Keratinocyte (primary cell): ENCODE measurements around the gene PDGFRA. TPM values are rescaled to one million over a fixed set of nuclear protein-coding genes. Genes with fewer than 3 reads are reported as not detected.

Experiments used
- DNase-seq: peaks from one replicate; pipeline ENCODE4 v3.0.0-alpha.2; 2011; ENCODE audit warnings: low read depth, missing footprints, low spot score
- FAIRE-seq: peaks from 2 replicates; lab custom pipeline; 2011; peaks lifted over from hg19 to GRCh38; lab: Jason Lieb, UNC
- H2AFZ ChIP-seq: 2 replicates; pipeline ENCODE4 v1.6.0; 2012; ENCODE audit warnings: low read length, control low read depth, inconsistent platforms; ENCODE audit not compliant: control insufficient read depth
- H3K27ac ChIP-seq: 2 replicates; pipeline ENCODE4 v1.5.1; 2011; ENCODE audit warnings: low read length; ENCODE audit not compliant: control insufficient read depth, insufficient read depth
- H3K27me3 ChIP-seq: 3 replicates; pipeline ENCODE4 v1.6.0; 2011; ENCODE audit warnings: low read length; ENCODE audit not compliant: control insufficient read depth, insufficient read depth; ENCODE audit errors: extremely low read depth
- H3K36me3 ChIP-seq, 2 experiments: 2 replicates in 1 of 2; 3 replicates in 1 of 2; pipeline ENCODE4 v1.5.1; 2011; ENCODE audit warnings: low read length in 2 of 2, mild to moderate bottlenecking in 1 of 2; ENCODE audit not compliant: control insufficient read depth in 2 of 2, insufficient read depth in 2 of 2; ENCODE audit errors: extremely low read depth in 1 of 2
- H3K4me1 ChIP-seq: 3 replicates; pipeline ENCODE4 v1.5.1; 2011; ENCODE audit warnings: low read length; ENCODE audit not compliant: control insufficient read depth, insufficient read depth; ENCODE audit errors: extremely low read depth
- H3K4me2 ChIP-seq: 3 replicates; pipeline ENCODE4 v1.6.0; 2011; ENCODE audit warnings: low read depth, low read length; ENCODE audit not compliant: control insufficient read depth, insufficient read depth; ENCODE audit errors: extremely low read depth
- H3K4me3 ChIP-seq, 3 experiments: fragments of 200-600 bp in 1 of 3; sonication (generic) in 1 of 3; 2 replicates in 2 of 3; 3 replicates in 1 of 3; pipeline ENCODE4 v1.5.1; 2011 to 2016; ENCODE audit warnings: low read length in 3 of 3, mild to moderate bottlenecking in 3 of 3, control low read depth in 2 of 3, inconsistent platforms in 1 of 3, low read depth in 1 of 3, mixed read lengths in 1 of 3, mixed run types in 1 of 3, moderate library complexity in 1 of 3; ENCODE audit not compliant: control insufficient read depth in 2 of 3, insufficient read depth in 2 of 3; ENCODE audit errors: extremely low read depth in 1 of 3
- H3K79me2 ChIP-seq: 2 replicates; pipeline ENCODE4 v1.6.0; 2012; ENCODE audit warnings: low read length; ENCODE audit not compliant: control insufficient read depth, insufficient read depth
- H3K9ac ChIP-seq: 3 replicates; pipeline ENCODE4 v1.6.0; 2011; ENCODE audit warnings: low read length; ENCODE audit not compliant: control insufficient read depth, insufficient read depth; ENCODE audit errors: extremely low read depth
- H3K9me1 ChIP-seq: 3 replicates; pipeline ENCODE4 v1.6.0; 2011; ENCODE audit warnings: low read length; ENCODE audit not compliant: control insufficient read depth, insufficient read depth; ENCODE audit errors: extremely low read depth
- H3K9me3 ChIP-seq: 2 replicates; pipeline ENCODE4 v1.5.1; 2012; ENCODE audit warnings: low read depth, low read length; ENCODE audit not compliant: control insufficient read depth
- H4K20me1 ChIP-seq: 3 replicates; pipeline ENCODE4 v1.6.0; 2011; ENCODE audit warnings: low read length; ENCODE audit not compliant: control insufficient read depth, insufficient read depth; ENCODE audit errors: extremely low read depth
- EZH2 ChIP-seq: IDR thresholded peaks from one replicate; pipeline ENCODE4 v1.6.1; 2012; ENCODE audit warnings: inconsistent platforms, mild to moderate bottlenecking, low read length, moderate library complexity
- dilution Hi-C: fragments of 300-500 bp; cut with MboI; formaldehyde crosslinking; loops from one replicate; pipeline ENCODE4 v1.7.0; 2020; ENCODE audit warnings: low sequenced_read_pairs; ENCODE audit not compliant: extremely low pct_ligation_motif_present
- polyA plus RNA-seq, 5 experiments: library from polyadenylated mRNA; depleted of rRNA in 3 of 5; stranded (reverse) in 3 of 5; stranded (forward) in 1 of 5; unstranded in 1 of 5; fragments of >200 nt; gene quantifications; 1 replicate in 1 of 5; 2 replicates in 3 of 5; 3 replicates in 1 of 5; pipeline versions ENCODE4 v1.2.1 to v1.2.3, GENCODE V29; 2011 to 2012; ENCODE audit warnings: missing spikeins in 2 of 5, low read depth in 1 of 5, low replicate concordance in 1 of 5
- TF ChIP-seq, protein P1 (sequence below), 3 experiments: IDR thresholded peaks in 1 of 3; conservative IDR thresholded peaks in 1 of 3; optimal IDR thresholded peaks in 1 of 3; 2 replicates in 2 of 3; 3 replicates in 1 of 3; pipeline versions ENCODE3 to v1.5.1; 2011; ENCODE audit warnings: low read length in 3 of 3, mild to moderate bottlenecking in 3 of 3, moderate library complexity in 2 of 3, control low read depth in 1 of 3, inconsistent platforms in 1 of 3; ENCODE audit not compliant: insufficient read depth in 2 of 3; ENCODE audit errors: extremely low read depth in 1 of 3

Gene PDGFRA
- polyA plus RNA-seq, 1 donor (not counting 4 experiments of a cell fraction or from before 2014, with no cell fraction given), result 0.22 TPM

DNA sequence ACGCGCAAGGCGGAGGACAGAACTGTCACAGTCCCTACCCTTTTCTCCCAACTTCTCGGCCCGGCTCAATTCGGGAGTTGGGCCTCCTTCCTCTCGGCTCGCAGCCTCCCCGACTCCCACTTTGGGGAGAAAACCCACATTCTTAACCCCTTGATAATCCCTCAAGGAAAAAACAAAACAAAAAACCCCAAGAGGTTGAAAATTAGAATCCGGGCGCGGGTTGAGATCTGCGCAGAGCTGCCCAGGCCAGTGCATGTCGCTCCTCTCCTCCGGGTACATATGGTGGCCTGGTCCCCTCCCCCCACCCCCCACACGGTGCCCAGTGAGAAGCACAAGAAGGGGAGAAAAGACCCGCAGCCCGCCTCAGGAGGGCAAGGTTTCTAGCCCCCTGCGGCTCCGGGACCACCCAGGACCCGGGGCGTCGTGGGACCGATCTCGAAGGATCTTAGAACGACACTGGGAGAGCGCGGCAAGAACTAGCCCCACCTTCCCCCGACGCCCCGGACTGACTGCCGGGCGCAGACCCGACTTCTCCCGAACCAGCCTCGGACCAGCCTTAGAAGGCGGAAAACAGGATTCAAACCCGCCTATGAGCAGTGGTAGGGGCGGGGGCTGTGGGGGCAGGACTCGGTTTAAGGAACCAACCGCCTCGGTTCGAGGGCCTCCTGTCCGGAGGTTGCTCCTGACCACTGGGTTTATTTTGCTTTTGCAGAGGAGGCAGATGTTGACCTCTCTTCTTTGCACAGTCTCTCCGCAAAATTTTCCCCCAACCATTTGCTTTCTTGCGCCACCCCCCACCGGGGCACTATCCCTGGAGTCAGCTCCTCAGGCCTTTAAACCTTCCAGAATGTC is 2.5 kb upstream of the PDGFRA start:
- Histone ChIP-seq H3K4me3 (peak overlapping the region in 2 of 3 experiments; percentile 64 to 73), H3K36me3 (no peaks in the 10 kb centered on the region), H3K79me2 (no peaks in the 10 kb centered on the region), H3K9ac (no peak overlapping the region), H3K9me3 (no peaks in the 10 kb centered on the region), H3K9me1 (no peaks in the 10 kb centered on the region), H3K4me1 (peaks cover 41% of the 10 kb centered on the region), H3K27ac (no peak overlapping the region), H3K27me3 (peaks cover 67% of the 10 kb centered on the region), H4K20me1 (no peaks in the 10 kb centered on the region), H2AFZ (peak overlapping the region; percentile 64), H3K4me2 (peak overlapping the region; percentile 93)
- FAIRE-seq, result no peak
- peak; percentile 62 for TF ChIP-seq EZH2
- TF ChIP-seq, protein P1, sequence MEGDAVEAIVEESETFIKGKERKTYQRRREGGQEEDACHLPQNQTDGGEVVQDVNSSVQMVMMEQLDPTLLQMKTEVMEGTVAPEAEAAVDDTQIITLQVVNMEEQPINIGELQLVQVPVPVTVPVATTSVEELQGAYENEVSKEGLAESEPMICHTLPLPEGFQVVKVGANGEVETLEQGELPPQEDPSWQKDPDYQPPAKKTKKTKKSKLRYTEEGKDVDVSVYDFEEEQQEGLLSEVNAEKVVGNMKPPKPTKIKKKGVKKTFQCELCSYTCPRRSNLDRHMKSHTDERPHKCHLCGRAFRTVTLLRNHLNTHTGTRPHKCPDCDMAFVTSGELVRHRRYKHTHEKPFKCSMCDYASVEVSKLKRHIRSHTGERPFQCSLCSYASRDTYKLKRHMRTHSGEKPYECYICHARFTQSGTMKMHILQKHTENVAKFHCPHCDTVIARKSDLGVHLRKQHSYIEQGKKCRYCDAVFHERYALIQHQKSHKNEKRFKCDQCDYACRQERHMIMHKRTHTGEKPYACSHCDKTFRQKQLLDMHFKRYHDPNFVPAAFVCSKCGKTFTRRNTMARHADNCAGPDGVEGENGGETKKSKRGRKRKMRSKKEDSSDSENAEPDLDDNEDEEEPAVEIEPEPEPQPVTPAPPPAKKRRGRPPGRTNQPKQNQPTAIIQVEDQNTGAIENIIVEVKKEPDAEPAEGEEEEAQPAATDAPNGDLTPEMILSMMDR (optimal IDR thresholded peaks at IDR 0.05 in 1 of 3, IDR thresholded peaks at IDR 0.05 in 1 of 3, conservative IDR thresholded peaks at IDR 0.05 in 1 of 3; ENCODE audit: extremely low read depth in 1 of 3, insufficient read depth in 2 of 3, low read length in 3 of 3), result no peak
- DNase-seq, result no peak
- dilution Hi-C loops, result no loop called here

DNA sequence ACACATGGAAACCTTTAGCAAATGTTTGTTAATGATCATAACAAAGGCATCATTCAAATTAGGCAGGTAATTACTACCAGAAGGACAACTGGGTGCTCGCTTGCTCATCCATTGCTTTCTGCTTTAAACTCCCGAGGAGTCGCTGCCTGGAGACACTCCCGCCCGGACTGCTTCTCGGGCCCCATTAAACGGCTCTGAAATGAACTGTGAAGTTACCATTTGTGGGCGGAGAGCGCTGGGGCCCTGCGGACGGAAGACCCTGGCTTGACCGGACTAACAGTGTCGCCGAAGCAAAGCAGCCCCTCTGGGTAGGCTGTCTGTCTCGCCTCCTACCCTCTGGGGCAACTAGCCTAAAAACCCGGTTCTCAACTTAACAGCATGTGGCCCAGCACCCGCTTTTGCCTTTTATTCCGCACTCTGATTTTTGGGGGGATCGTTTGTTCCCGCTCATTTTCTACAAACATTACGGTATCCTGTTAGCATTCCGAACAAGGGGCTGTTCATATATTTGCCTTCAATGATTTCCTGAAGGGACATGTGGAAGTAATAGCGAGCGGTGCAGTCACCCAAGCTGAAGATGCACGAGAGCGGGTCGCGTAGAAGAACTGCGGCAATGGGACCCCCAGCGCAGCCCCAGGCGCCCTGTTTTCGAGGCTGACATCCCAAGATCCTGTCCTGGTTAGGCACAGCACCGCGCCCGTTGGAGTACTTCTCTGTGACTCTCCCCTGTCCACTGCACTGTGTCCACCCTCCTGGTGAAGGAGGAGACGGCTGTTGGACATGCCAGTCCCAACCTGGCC is 1.6 kb upstream of the PDGFRA start:
- FAIRE-seq, result peak; percentile 17
- Histone ChIP-seq H3K9me3 (no peaks in the 10 kb centered on the region), H3K4me2 (peak overlapping the region; percentile 93), H3K27ac (no peak overlapping the region), H4K20me1 (no peaks in the 10 kb centered on the region), H3K4me3 (peak overlapping the region; percentile 34 to 73 (median 64)), H3K4me1 (peaks cover 47% of the 10 kb centered on the region), H3K36me3 (no peaks in the 10 kb centered on the region), H3K9ac (peak overlapping the region; percentile 39), H3K27me3 (peaks cover 75% of the 10 kb centered on the region), H3K9me1 (no peaks in the 10 kb centered on the region), H2AFZ (peak overlapping the region; percentile 80), H3K79me2 (no peaks in the 10 kb centered on the region)
- TF ChIP-seq EZH2, result no peak
- TF ChIP-seq, protein P1 (optimal IDR thresholded peaks at IDR 0.05 in 1 of 3, IDR thresholded peaks at IDR 0.05 in 1 of 3, conservative IDR thresholded peaks at IDR 0.05 in 1 of 3; ENCODE audit: extremely low read depth in 1 of 3, insufficient read depth in 2 of 3, low read length in 3 of 3), result no peak
- no peak for DNase-seq
- dilution Hi-C loops, result no loop called here
